ENCODE results near the gene MCTP1. TPM values are rescaled to one million over a fixed set of nuclear protein-coding genes. Genes with fewer than 3 reads are reported as not detected.
A peak's percentile ranks its signal among the peaks of the same experiment; 100 is the strongest.

Gene MCTP1
- total RNA-seq, 2 experiments from 2014 or later: not detected

DNA sequence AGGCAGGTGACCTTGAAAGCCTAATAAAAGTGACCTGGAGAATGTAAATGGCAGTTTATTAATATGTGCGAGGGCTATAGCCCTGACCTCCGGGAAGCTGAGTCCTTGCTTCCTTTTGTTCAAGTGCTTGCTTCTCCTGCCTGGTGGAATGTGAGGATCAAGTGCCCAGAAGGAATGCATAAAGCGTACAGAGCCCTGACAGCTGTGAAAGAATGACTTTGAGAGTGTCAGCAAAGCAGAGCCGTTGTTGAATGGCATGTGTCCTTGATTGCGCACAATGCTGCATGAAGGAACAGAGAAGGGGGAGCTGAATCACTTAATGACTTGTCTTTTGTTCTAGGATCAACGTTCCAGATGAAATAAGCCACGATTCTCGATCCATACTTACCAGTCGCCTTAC lies 533.4 kb downstream of the MCTP1 start:
- H4K20me1 ChIP-seq (ENCODE audit: insufficient read depth, low read length): no peaks in the 10 kb centered on the region
- no peak overlapping the region for H3K4me3 ChIP-seq (ENCODE audit: low read depth, low read length, poor library complexity, severe bottlenecking)
- no peak overlapping the region for H3K4me2 ChIP-seq (ENCODE audit: low read length)
- DNase-seq (ENCODE audit: low spot score): no peak
- CTCF ChIA-PET (ENCODE audit: unreplicated experiment): no interaction called here
- no peak for TF ChIP-seq EZH2phosphoT487 (IDR thresholded peaks at IDR 0.05; ENCODE audit: borderline replicate concordance, low read depth, low read length)
- TF ChIP-seq, protein P1, sequence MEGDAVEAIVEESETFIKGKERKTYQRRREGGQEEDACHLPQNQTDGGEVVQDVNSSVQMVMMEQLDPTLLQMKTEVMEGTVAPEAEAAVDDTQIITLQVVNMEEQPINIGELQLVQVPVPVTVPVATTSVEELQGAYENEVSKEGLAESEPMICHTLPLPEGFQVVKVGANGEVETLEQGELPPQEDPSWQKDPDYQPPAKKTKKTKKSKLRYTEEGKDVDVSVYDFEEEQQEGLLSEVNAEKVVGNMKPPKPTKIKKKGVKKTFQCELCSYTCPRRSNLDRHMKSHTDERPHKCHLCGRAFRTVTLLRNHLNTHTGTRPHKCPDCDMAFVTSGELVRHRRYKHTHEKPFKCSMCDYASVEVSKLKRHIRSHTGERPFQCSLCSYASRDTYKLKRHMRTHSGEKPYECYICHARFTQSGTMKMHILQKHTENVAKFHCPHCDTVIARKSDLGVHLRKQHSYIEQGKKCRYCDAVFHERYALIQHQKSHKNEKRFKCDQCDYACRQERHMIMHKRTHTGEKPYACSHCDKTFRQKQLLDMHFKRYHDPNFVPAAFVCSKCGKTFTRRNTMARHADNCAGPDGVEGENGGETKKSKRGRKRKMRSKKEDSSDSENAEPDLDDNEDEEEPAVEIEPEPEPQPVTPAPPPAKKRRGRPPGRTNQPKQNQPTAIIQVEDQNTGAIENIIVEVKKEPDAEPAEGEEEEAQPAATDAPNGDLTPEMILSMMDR (conservative IDR thresholded peaks at IDR 0.05; ENCODE audit: low read length): no peak
- H2AFZ ChIP-seq (ENCODE audit: low read length): no peak overlapping the region
- BruUV-seq (replicated peaks): no TSS peak
- no peaks in the 10 kb centered on the region for H3K9me3 ChIP-seq (ENCODE audit: low read length)
- POLR2A ChIA-PET: no interaction called here
- no peaks in the 10 kb centered on the region for H3K9me2 ChIP-seq (ENCODE audit: insufficient read depth, low read length)
- no peak overlapping the region for H3K27ac ChIP-seq (ENCODE audit: low read depth, low read length, poor library complexity, severe bottlenecking)
- H3K36me3 ChIP-seq (ENCODE audit: insufficient read depth, low read length): no peaks in the 10 kb centered on the region
- intact Hi-C loops (cut with micrococcal nuclease; ENCODE audit: unreplicated experiment): no loop called here
- peaks cover 28% of the 10 kb centered on the region for H3K4me1 ChIP-seq (ENCODE audit: insufficient read depth, low read length, poor library complexity, severe bottlenecking)
- no peaks in the 10 kb centered on the region for H3K79me2 ChIP-seq (ENCODE audit: insufficient read depth, low read depth, low read length)

DNA sequence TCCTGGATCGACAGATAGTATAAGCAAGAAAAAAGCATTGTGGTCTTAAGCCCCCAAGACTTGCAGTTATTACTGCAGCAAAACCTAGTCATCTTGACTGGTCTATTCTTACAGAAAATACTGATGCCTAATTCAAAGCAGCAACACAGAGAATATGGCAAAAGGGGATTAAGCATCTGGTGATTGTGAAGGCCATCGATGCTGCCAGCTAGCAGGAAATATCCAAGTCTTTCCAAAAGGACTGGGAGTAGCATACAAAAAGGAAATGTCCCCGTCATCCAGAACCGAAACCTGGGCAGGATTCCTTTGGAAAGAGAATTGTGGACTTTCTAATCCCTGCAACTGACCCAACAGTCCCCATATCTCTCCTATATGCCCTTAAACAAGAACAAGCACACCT lies 534.2 kb downstream of the MCTP1 start:
- Histone ChIP-seq H3K27ac (ENCODE audit: low read depth, low read length, poor library complexity, severe bottlenecking) (no peak overlapping the region), H3K79me2 (ENCODE audit: insufficient read depth, low read depth, low read length) (no peaks in the 10 kb centered on the region), H2AFZ (ENCODE audit: low read length) (0 out of 2 replicates have a peak overlapping the region, but pooled peaks have one; percentile 13), H3K36me3 (ENCODE audit: insufficient read depth, low read length) (no peaks in the 10 kb centered on the region), H3K4me1 (ENCODE audit: insufficient read depth, low read length, poor library complexity, severe bottlenecking) (peaks cover 36% of the 10 kb centered on the region), H3K9me2 (ENCODE audit: insufficient read depth, low read length) (no peaks in the 10 kb centered on the region), H3K4me2 (ENCODE audit: low read length) (no peak overlapping the region), H3K9me3 (ENCODE audit: low read length) (no peaks in the 10 kb centered on the region), H3K4me3 (ENCODE audit: low read depth, low read length, poor library complexity, severe bottlenecking) (no peak overlapping the region), H4K20me1 (ENCODE audit: insufficient read depth, low read length) (no peaks in the 10 kb centered on the region)
- CTCF ChIA-PET (ENCODE audit: unreplicated experiment): no interaction called here
- no peak for DNase-seq (ENCODE audit: low spot score)
- POLR2A ChIA-PET: no interaction called here
- intact Hi-C loops (cut with micrococcal nuclease; ENCODE audit: unreplicated experiment): no loop called here
- TF ChIP-seq, protein P1 (conservative IDR thresholded peaks at IDR 0.05; ENCODE audit: low read length): no peak
- no peak for TF ChIP-seq EZH2phosphoT487 (IDR thresholded peaks at IDR 0.05; ENCODE audit: borderline replicate concordance, low read depth, low read length)
- BruUV-seq (replicated peaks): no TSS peak

DNA sequence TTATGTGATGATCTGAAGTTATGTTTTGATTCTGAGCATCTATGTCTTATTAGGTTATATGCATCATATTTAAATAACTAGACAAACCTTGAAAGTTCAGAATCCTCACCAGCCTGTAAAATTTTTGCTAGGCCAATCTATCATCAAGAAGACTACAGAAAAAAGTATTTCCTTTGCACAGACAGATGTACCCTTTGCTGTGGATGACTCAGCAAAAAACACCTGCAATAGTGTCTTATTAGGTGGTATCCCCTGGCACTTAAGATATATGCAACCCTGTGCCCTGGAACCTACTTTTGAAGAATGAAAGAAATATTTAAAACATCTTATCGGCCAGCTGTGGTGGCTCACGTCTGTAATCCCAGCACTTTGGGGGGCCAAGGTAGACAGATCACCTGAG lies 535.9 kb downstream of the MCTP1 start:
- H3K4me3 ChIP-seq (ENCODE audit: low read depth, low read length, poor library complexity, severe bottlenecking): no peak overlapping the region
- H3K36me3 ChIP-seq (ENCODE audit: insufficient read depth, low read length): no peaks in the 10 kb centered on the region
- H3K4me1 ChIP-seq (ENCODE audit: insufficient read depth, low read length, poor library complexity, severe bottlenecking): peaks cover 42% of the 10 kb centered on the region
- intact Hi-C loops (cut with micrococcal nuclease; ENCODE audit: unreplicated experiment): loop anchor here (5.0 kb wide), 1 partner anchor 43 kb away; no protein-coding TSS in a partner anchor
- TF ChIP-seq, protein P1 (conservative IDR thresholded peaks at IDR 0.05; ENCODE audit: low read length): no peak
- no peak for TF ChIP-seq EZH2phosphoT487 (IDR thresholded peaks at IDR 0.05; ENCODE audit: borderline replicate concordance, low read depth, low read length)
- peak overlapping the region; percentile 19; the same call in 1 of the 2 replicates for H3K4me2 ChIP-seq (ENCODE audit: low read length)
- peak; percentile 30 for DNase-seq (ENCODE audit: low spot score)
- no peaks in the 10 kb centered on the region for H3K9me2 ChIP-seq (ENCODE audit: insufficient read depth, low read length)
- H3K79me2 ChIP-seq (ENCODE audit: insufficient read depth, low read depth, low read length): no peaks in the 10 kb centered on the region
- no peaks in the 10 kb centered on the region for H3K9me3 ChIP-seq (ENCODE audit: low read length)
- H3K27ac ChIP-seq (ENCODE audit: low read depth, low read length, poor library complexity, severe bottlenecking): no peak overlapping the region
- ChIA-PET POLR2A (no interaction called here), CTCF (ENCODE audit: unreplicated experiment) (no interaction called here)
- H4K20me1 ChIP-seq (ENCODE audit: insufficient read depth, low read length): no peaks in the 10 kb centered on the region
- peak overlapping the region; percentile 57; the same call in 1 of the 2 replicates for H2AFZ ChIP-seq (ENCODE audit: low read length)
- no TSS peak for BruUV-seq (replicated peaks)
